MV-4-11 (cell line): ENCODE measurements around the gene MYRIP.

Experiments used
- DNase-seq: peaks from one replicate; lab custom pipeline; 2025; lab: John Stamatoyannopoulos, UW

Gene MYRIP

GRCh38 chr3:39905788-39906187 lies 96.4 kb downstream of the MYRIP start:
- DNase-seq: no peak

GRCh38 chr3:39907981-39908380 lies 98.6 kb downstream of the MYRIP start:
- DNase-seq: no peak

- no peak for DNase-seq
These were observed 100.7 kb downstream of the MYRIP start for GRCh38 chr3:39910135-39910534.

GRCh38 chr3:39910826-39911464 lies 101.5 kb downstream of the MYRIP start:
- DNase-seq: no peak

- no peak for DNase-seq
These were observed 102.3 kb downstream of the MYRIP start for GRCh38 chr3:39911465-39912309.

GRCh38 chr3:39915027-39915426 lies 105.6 kb downstream of the MYRIP start:
- no peak for DNase-seq

- no peak for DNase-seq
These were observed 107.8 kb downstream of the MYRIP start for GRCh38 chr3:39917065-39917773.

GRCh38 chr3:39919281-39919680 lies 109.9 kb downstream of the MYRIP start:
- DNase-seq: no peak

GRCh38 chr3:39920271-39920670 lies 110.9 kb downstream of the MYRIP start:
- no peak for DNase-seq

GRCh38 chr3:39927479-39927878 lies 118.1 kb downstream of the MYRIP start:
- DNase-seq: no peak

- no peak for DNase-seq
These were observed 124.7 kb downstream of the MYRIP start for GRCh38 chr3:39933986-39934693.

GRCh38 chr3:39934696-39935095 lies 125.3 kb downstream of the MYRIP start:
- no peak for DNase-seq

- DNase-seq: no peak
These were observed 125.9 kb downstream of the MYRIP start for GRCh38 chr3:39935261-39935660.

- no peak for DNase-seq
These were observed 127.4 kb downstream of the MYRIP start for GRCh38 chr3:39936848-39937247.

GRCh38 chr3:39937315-39937714 lies 127.9 kb downstream of the MYRIP start:
- no peak for DNase-seq

- peak; percentile 66 for DNase-seq
These were observed 128.5 kb downstream of the MYRIP start for GRCh38 chr3:39937874-39938273.

- no peak for DNase-seq
These were observed 132.5 kb downstream of the MYRIP start for GRCh38 chr3:39941931-39942330.

GRCh38 chr3:39960515-39961191 lies 151.2 kb downstream of the MYRIP start:
- DNase-seq: no peak

- DNase-seq: no peak
These were observed 151.8 kb downstream of the MYRIP start for GRCh38 chr3:39961230-39961629.

GRCh38 chr3:39962581-39962980 lies 153.2 kb downstream of the MYRIP start:
- DNase-seq: no peak

GRCh38 chr3:39965461-39965860 lies 156.1 kb downstream of the MYRIP start:
- no peak for DNase-seq

- DNase-seq: no peak
These were observed 156.6 kb downstream of the MYRIP start for GRCh38 chr3:39965997-39966396.
